GM19023 (cell line): ENCODE measurements around the gene RETREG3.
A peak's percentile ranks its signal among the peaks of the same experiment; 100 is the strongest.

ENCODE experiments used
- ATAC-seq: cut with Tn5 transposase; IDR thresholded peaks from one replicate; pipeline ENCODE4 v1.9.1; 2021; ENCODE audit warnings: mild to moderate bottlenecking, moderate library complexity; ENCODE audit not compliant: unreplicated experiment

Gene RETREG3

GRCh38 chr17:42535155-42536047 is 73.8 kb downstream of the RETREG3 start:
- ATAC-seq = peak; percentile 9

- ATAC-seq = no peak
Observed at GRCh38 chr17:42531455-42532354, 77.5 kb downstream of the RETREG3 start.

- ATAC-seq = no peak
Observed at GRCh38 chr17:42530952-42531454, 78.2 kb downstream of the RETREG3 start.
